Panc1 (cell line): ENCODE measurements around the gene SGO2.

ENCODE experiments used
- POLR2AphosphoS5 ChIP-seq: IDR thresholded peaks from 2 replicates; pipeline ENCODE4 v1.6.1; 2012; ENCODE audit warnings: mild to moderate bottlenecking, low read depth, low read length, moderate library complexity
- SIN3A ChIP-seq: IDR thresholded peaks from 2 replicates; pipeline ENCODE4 v1.6.1; 2012; ENCODE audit warnings: low read depth, mild to moderate bottlenecking, low read length, moderate library complexity, borderline replicate concordance; ENCODE audit not compliant: insufficient read depth
- TCF7L2 ChIP-seq: IDR thresholded peaks from 2 replicates; pipeline ENCODE4 v1.6.1; 2011; ENCODE audit warnings: mild to moderate bottlenecking, low read depth, low read length, inconsistent platforms
- TF ChIP-seq, protein P1 (sequence below): fragments of 450-650 bp; IDR thresholded peaks from 2 replicates; pipeline ENCODE4 v1.5.1; 2017; ENCODE audit warnings: mild to moderate bottlenecking
- TF ChIP-seq, protein P2 (sequence below), 2 experiments: IDR thresholded peaks; 2 replicates each; pipeline ENCODE4 v1.6.1; 2011 to 2012; ENCODE audit warnings: low read depth in 2 of 2, control low read depth in 1 of 2, low read length in 1 of 2, mild to moderate bottlenecking in 1 of 2, moderate library complexity in 1 of 2; ENCODE audit not compliant: insufficient read depth in 1 of 2

DNA sequence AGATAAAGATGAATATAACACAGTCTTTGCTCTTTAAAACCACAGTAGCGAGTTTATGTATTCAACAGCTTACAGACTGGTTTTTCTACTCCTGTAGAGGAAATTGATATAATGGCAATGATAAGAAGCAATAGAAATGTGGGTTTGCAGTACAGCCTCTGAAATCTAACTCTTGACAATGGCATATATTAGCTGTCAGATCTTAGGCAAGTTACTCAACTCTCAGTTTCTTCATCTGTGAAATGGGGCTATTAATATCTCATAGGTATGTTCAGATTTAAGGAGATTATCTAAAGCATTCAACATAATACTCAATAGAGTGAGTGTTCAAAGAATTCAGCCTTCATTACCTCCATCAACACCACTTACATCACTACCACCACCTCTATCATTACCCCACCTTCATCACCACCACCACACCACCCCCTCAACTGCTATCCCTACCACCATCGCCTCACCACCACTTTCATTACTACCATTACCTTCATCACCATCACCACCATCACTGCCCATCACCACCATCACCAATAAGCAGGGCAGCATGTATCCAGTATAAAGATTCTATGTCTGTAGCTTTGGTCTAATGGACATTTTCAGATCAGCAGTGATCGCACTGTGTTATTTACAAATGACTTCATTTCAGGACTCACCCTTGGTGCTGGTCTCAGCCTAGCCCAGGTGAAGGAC is 82.5 kb downstream of the SGO2 start:
- TF ChIP-seq, protein P1, sequence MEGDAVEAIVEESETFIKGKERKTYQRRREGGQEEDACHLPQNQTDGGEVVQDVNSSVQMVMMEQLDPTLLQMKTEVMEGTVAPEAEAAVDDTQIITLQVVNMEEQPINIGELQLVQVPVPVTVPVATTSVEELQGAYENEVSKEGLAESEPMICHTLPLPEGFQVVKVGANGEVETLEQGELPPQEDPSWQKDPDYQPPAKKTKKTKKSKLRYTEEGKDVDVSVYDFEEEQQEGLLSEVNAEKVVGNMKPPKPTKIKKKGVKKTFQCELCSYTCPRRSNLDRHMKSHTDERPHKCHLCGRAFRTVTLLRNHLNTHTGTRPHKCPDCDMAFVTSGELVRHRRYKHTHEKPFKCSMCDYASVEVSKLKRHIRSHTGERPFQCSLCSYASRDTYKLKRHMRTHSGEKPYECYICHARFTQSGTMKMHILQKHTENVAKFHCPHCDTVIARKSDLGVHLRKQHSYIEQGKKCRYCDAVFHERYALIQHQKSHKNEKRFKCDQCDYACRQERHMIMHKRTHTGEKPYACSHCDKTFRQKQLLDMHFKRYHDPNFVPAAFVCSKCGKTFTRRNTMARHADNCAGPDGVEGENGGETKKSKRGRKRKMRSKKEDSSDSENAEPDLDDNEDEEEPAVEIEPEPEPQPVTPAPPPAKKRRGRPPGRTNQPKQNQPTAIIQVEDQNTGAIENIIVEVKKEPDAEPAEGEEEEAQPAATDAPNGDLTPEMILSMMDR: no peak
- TF ChIP-seq POLR2AphosphoS5 (no peak), SIN3A (no peak), TCF7L2 (no peak)
- TF ChIP-seq, protein P2, sequence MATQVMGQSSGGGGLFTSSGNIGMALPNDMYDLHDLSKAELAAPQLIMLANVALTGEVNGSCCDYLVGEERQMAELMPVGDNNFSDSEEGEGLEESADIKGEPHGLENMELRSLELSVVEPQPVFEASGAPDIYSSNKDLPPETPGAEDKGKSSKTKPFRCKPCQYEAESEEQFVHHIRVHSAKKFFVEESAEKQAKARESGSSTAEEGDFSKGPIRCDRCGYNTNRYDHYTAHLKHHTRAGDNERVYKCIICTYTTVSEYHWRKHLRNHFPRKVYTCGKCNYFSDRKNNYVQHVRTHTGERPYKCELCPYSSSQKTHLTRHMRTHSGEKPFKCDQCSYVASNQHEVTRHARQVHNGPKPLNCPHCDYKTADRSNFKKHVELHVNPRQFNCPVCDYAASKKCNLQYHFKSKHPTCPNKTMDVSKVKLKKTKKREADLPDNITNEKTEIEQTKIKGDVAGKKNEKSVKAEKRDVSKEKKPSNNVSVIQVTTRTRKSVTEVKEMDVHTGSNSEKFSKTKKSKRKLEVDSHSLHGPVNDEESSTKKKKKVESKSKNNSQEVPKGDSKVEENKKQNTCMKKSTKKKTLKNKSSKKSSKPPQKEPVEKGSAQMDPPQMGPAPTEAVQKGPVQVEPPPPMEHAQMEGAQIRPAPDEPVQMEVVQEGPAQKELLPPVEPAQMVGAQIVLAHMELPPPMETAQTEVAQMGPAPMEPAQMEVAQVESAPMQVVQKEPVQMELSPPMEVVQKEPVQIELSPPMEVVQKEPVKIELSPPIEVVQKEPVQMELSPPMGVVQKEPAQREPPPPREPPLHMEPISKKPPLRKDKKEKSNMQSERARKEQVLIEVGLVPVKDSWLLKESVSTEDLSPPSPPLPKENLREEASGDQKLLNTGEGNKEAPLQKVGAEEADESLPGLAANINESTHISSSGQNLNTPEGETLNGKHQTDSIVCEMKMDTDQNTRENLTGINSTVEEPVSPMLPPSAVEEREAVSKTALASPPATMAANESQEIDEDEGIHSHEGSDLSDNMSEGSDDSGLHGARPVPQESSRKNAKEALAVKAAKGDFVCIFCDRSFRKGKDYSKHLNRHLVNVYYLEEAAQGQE (IDR thresholded peaks at IDR 0.05; ENCODE audit: insufficient read depth in 1 of 2, low read depth in 2 of 2, low read length in 1 of 2): no peak
